Keratinocyte (primary cell): ENCODE results near the gene GLUD1.

Experiments
- CTCF ChIP-seq, 3 experiments: IDR thresholded peaks in 1 of 3; conservative IDR thresholded peaks in 1 of 3; optimal IDR thresholded peaks in 1 of 3; 2 replicates in 2 of 3; 3 replicates in 1 of 3; pipeline versions ENCODE3 to v1.5.1; 2011; ENCODE audit warnings: low read length in 3 of 3, mild to moderate bottlenecking in 3 of 3, moderate library complexity in 2 of 3, control low read depth in 1 of 3, inconsistent platforms in 1 of 3; ENCODE audit not compliant: insufficient read depth in 2 of 3; ENCODE audit errors: extremely low read depth in 1 of 3
- EZH2 ChIP-seq: IDR thresholded peaks from one replicate; pipeline ENCODE4 v1.6.1; 2012; ENCODE audit warnings: inconsistent platforms, mild to moderate bottlenecking, low read length, moderate library complexity

GRCh38 chr10:87053111-87053510 is 41.5 kb downstream of the GLUD1 start:
- TF ChIP-seq CTCF (optimal IDR thresholded peaks at IDR 0.05 in 1 of 3, IDR thresholded peaks at IDR 0.05 in 1 of 3, conservative IDR thresholded peaks at IDR 0.05 in 1 of 3; ENCODE audit: extremely low read depth in 1 of 3, insufficient read depth in 2 of 3, low read length in 3 of 3) (no peak), EZH2 (no peak)
